ENCODE measurements around the gene APOL1.

DNA sequence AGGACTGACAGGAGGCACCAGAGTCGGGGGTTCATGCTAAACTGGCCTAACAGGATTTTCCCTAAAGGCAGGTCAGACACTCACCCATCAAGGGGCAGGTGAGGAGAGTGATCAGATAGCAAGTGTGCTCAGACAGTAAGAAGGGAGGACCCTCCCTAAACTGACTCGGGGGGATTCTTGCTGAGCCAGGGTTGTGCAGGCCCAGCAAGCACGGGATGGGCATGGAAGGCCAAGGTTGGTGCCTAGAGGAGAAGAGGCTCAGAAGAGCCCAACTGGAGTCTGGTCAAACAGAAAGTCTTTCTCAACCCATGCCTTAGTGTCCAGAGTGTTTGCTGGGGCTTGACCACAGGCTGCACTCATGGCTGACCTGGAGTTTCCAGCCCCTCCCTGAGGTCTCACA, 6.2 kb upstream of the APOL1 start:
- TF ChIP-seq, protein P1, sequence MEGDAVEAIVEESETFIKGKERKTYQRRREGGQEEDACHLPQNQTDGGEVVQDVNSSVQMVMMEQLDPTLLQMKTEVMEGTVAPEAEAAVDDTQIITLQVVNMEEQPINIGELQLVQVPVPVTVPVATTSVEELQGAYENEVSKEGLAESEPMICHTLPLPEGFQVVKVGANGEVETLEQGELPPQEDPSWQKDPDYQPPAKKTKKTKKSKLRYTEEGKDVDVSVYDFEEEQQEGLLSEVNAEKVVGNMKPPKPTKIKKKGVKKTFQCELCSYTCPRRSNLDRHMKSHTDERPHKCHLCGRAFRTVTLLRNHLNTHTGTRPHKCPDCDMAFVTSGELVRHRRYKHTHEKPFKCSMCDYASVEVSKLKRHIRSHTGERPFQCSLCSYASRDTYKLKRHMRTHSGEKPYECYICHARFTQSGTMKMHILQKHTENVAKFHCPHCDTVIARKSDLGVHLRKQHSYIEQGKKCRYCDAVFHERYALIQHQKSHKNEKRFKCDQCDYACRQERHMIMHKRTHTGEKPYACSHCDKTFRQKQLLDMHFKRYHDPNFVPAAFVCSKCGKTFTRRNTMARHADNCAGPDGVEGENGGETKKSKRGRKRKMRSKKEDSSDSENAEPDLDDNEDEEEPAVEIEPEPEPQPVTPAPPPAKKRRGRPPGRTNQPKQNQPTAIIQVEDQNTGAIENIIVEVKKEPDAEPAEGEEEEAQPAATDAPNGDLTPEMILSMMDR (IDR thresholded peaks at IDR 0.05; ENCODE audit: low read length), result no peak
- TF ChIP-seq EZH2 (IDR thresholded peaks at IDR 0.05; ENCODE audit: borderline replicate concordance, low read length), result no peak
